ENCODE measurements around the gene RAMAC.
"Not testable (repeated sequence)": the region's sequence is repeated elsewhere in the genome, so short reads cannot be mapped to it uniquely, and the experiment has no call there.

The RAMAC gene

DNA sequence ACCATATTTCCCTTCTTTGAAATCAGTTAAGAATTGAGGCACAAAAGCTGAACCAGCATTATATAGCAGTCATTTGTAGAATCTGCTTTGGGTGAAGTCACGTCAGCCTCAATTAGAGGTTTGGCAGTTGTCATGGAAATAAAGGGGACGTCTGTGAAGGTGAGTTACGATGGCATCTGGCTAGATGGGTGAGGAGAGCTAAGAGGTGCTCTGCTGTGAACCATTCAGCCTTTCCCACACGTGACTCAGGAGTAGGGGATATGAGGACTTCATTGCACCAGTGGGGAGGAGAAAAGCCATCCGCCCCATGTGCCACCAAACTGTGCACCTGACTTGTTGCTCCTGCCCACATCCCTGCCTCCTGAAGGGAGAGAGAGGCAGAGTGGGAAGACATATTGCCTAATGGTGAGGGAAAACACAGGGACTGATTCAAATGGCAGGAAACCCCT is 28.2 kb downstream of the RAMAC start:
- DNase-seq (ENCODE audit: low read depth in 2 of 2), result no peak

DNA sequence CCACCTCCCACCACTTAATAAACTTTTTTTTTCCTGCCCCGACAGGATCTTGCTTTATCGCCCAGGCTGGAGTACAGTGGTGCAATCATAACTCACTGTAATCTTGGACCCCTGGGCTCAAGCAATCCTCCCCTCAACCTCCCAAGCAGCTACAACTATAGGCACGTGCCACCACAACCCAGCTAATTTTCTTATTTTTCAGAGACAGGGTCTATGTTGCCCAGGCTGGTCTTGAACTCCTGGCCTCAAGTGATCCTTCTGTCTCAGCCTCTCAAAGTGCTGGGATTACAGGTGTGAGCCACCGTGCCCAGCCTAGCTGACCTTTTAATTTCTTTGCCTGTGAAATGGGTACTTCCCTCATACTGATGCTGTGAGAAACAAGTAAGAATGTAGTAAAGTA is 29.4 kb downstream of the RAMAC start:
- no peak for DNase-seq (ENCODE audit: low read depth in 2 of 2)

DNA sequence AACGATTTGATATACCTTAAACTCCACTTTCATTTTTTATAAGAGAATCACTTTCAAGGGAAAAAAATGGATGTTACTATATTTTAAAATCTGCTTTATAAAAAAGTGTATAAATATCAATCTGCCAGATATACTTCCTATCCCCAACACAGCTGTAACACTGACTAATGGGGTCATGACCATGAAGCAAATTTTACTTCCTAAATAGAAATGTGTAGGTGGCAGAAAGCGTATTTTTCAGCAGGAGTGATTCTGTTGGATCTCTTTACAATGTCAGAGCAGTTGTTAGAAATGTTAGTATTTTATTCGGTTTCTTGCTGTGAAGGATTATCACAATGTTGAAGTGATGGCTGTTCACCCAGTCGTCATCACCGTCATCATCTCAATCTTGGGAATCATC is 30.9 kb downstream of the RAMAC start:
- no peak for DNase-seq (ENCODE audit: low read depth in 2 of 2)

DNA sequence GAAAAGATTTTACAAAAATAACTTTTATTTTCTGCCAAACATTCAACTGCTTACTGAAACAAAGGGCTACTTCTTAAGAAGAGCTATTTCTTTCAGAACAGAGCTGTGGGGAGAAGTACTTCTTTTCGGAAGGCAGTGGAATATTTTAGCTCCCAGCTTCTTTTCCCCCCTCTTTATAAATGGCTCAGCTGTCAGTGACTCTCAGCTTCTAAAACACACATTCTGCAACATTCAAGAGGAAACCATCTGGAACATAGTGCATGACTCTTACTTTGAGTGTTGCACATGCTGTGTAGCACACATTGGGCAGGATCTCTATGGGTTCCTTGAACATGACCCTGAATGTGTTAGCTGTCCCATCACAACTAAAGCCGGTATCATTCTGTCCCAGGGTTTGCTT is 32.4 kb downstream of the RAMAC start:
- DNase-seq (ENCODE audit: low read depth in 2 of 2), result no peak

GRCh38 chr15:83030021-83030420 is 44.0 kb downstream of the RAMAC start:
- DNase-seq (ENCODE audit: low read depth in 2 of 2), result no peak

DNA sequence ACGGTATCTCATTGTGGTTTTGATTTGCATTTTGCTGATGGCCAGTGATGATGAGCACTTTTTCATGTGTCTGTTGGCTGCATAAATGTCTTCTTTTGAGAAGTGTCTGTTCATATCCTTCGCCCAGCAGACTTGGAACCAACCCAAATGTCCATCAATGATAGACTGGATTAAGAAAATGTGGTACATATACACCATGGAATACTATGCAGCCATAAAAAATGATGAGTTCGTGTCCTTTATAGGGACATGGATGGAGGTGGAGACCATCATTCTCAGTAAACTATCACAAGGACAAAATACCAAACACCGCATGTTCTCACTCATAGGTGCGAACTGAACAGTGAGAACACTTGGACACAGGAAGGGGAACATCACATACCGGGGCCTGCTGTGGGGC is 45.2 kb downstream of the RAMAC start:
- DNase-seq (ENCODE audit: low read depth in 2 of 2), result not testable (repeated sequence)

DNA sequence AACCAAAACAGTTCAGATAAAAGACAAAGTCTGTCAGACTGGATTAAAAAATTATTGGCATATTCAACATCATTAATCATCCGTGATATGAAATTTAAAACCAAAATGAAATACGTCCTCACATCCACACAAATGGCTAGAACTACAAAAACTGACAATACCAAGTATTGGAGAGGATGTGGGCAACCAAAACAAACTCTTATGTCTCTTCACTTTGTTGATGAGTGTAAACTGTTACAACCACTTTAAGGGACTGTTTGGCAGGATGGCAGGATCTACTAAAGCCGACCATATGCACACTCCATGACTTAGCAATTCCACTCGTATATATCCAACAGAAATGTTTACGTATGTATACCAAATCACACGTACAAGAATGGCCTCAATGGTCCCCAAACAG is 50.2 kb downstream of the RAMAC start:
- no peak for DNase-seq (ENCODE audit: low read depth in 2 of 2)

- no peak for DNase-seq (ENCODE audit: low read depth in 2 of 2)
Observed at GRCh38 chr15:83039206-83039605, 53.2 kb downstream of the RAMAC start.
